ENCODE measurements around the gene MED22.
"Not testable (repeated sequence)": the region's sequence is repeated elsewhere in the genome, so short reads cannot be mapped to it uniquely, and the experiment has no call there.

MED22 gene

DNA sequence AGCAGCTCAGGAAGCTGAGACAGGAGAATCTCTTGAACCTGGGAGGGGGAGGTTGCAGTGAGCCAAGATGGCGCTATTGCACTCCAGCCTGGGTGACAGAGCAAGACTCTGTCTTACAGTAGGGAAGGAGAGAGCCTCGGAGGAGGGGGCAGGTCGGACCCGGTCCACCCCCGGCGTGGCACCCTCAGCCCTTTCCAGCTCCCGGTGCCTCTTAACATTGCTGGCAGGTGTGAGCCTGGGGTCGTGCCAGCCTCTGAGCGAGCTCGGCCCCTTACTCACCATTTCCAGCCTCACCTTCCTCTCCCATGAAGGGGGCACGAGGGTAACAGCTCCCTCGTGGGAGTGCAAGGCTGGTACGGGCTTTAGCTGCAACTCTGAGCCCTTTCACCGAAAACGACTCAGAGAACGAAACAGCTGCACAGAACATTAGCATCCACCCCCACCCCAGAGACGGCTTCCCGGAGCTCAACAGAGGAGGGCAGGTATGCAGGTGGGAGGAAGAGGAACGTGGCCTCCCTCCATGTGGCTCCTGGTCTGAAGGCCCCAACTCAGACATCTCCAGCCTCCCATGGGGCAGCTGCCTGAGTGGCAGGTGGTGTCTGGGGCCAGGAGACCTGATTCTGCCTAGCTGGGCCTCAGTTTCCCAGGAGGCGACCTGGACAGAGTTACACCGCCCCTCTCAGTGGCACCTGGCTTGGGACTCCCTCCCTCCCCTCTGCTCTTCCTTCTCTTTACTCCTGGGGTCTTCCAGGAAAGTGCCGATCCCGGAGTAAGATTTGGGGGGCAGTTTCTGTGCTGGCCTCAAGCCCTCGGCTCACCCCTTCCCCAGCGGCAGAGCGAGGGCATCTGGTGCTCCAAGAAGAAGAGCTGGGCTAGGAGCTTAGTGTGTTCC, 44.4 kb downstream of the MED22 start:
- H3K27ac ChIP-seq (ENCODE audit: low read depth, low read length): no peak overlapping the region
- no peaks in the 10 kb centered on the region for H3K4me1 ChIP-seq (ENCODE audit: control insufficient read depth, insufficient read depth, low read length)
- H3K4me3 ChIP-seq (ENCODE audit: low read length): no peak overlapping the region
- H3K27me3 ChIP-seq (ENCODE audit: control insufficient read depth, insufficient read depth, low read length): no peaks in the 10 kb centered on the region
- no peak overlapping the region for H3K9ac ChIP-seq (ENCODE audit: low read length)
- no peaks in the 10 kb centered on the region for H3K36me3 ChIP-seq (ENCODE audit: control insufficient read depth, insufficient read depth, low read length)

GRCh38 chr9:133301253-133302230, 46.4 kb downstream of the MED22 start:
- no peak overlapping the region for H3K9ac ChIP-seq (ENCODE audit: low read length)
- no peaks in the 10 kb centered on the region for H3K4me1 ChIP-seq (ENCODE audit: control insufficient read depth, insufficient read depth, low read length)
- no peaks in the 10 kb centered on the region for H3K36me3 ChIP-seq (ENCODE audit: control insufficient read depth, insufficient read depth, low read length)
- H3K27me3 ChIP-seq (ENCODE audit: control insufficient read depth, insufficient read depth, low read length): no peaks in the 10 kb centered on the region
- no peak overlapping the region for H3K27ac ChIP-seq (ENCODE audit: low read depth, low read length)
- H3K4me3 ChIP-seq (ENCODE audit: low read length): no peak overlapping the region

DNA sequence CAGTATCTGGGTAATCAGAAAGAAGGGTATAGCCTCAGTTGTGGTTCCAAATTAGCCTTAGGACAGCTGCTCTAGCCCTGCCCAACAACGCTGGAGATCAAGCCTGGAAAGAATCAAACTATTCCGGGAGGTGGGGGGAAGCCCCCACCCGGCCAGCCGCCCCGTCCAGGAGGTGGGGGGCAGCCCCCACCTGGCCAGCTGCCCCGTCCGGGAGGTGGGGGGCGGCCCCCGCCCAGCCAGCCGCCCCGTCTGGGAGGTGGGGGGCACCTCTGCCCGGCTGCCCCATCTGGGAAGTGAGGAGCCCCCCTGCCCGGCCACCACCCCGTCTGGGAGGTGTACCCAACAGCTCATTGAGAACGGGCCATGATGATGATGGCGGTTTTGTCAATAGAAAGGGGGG, 47.9 kb downstream of the MED22 start:
- not testable (repeated sequence) for H3K9ac ChIP-seq (ENCODE audit: low read length); H3K36me3 ChIP-seq (ENCODE audit: control insufficient read depth, insufficient read depth, low read length); H3K27me3 ChIP-seq (ENCODE audit: control insufficient read depth, insufficient read depth, low read length); H3K27ac ChIP-seq (ENCODE audit: low read depth, low read length); H3K4me3 ChIP-seq (ENCODE audit: low read length); H3K4me1 ChIP-seq (ENCODE audit: control insufficient read depth, insufficient read depth, low read length)

- H3K36me3 ChIP-seq (ENCODE audit: control insufficient read depth, insufficient read depth, low read length): no peaks in the 10 kb centered on the region
- H3K27ac ChIP-seq (ENCODE audit: low read depth, low read length): no peak overlapping the region
Measured at GRCh38 chr9:133294257-133294656, 53.7 kb downstream of the MED22 start.

DNA sequence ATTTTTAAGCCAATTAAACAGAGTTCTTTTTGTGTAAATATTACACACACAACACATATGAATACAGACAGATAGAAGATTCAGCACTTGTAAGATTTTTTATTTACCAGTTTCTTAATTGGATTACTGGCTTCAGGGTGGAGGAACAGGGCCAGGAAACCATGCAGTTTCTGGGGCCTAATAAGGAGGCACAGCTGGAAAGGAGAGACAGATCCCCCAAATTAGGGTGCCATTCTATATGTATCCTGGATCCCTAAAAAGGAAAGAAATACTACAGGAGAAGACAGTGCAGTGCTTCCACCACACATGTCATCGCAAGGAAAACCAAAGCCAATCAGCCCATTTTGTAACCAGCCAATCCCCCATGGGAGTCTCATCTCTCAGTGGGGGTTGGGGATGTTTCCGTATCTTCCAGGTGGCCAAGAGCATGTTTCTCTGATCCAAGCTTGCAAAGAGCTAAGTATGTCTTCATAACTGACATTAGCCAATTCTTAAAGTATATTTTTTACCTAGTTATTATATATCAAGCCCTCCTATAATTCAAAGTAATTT, 57.1 kb downstream of the MED22 start:
- Histone ChIP-seq H3K9ac (ENCODE audit: low read length) (no peak overlapping the region), H3K4me3 (ENCODE audit: low read length) (no peak overlapping the region), H3K27ac (ENCODE audit: low read depth, low read length) (no peak overlapping the region), H3K27me3 (ENCODE audit: control insufficient read depth, insufficient read depth, low read length) (no peaks in the 10 kb centered on the region), H3K36me3 (ENCODE audit: control insufficient read depth, insufficient read depth, low read length) (no peaks in the 10 kb centered on the region), H3K4me1 (ENCODE audit: control insufficient read depth, insufficient read depth, low read length) (no peaks in the 10 kb centered on the region)

More at GRCh38 chr9:133294257-133294656, 53.7 kb downstream of the MED22 start:
- H3K9ac ChIP-seq (ENCODE audit: low read length): no peak overlapping the region
- H3K4me3 ChIP-seq (ENCODE audit: low read length): no peak overlapping the region
- H3K27me3 ChIP-seq (ENCODE audit: control insufficient read depth, insufficient read depth, low read length): no peaks in the 10 kb centered on the region
- H3K4me1 ChIP-seq (ENCODE audit: control insufficient read depth, insufficient read depth, low read length): no peaks in the 10 kb centered on the region

Measured in rectal smooth muscle tissue (tissue), 1 donor.